HepG2 (cell line): ENCODE results near the gene CPLANE2. TPM values are rescaled to one million over a fixed set of nuclear protein-coding genes. Genes with fewer than 3 reads are reported as not detected.

Source experiments
- AHDC1 ChIP-seq: sonication (generic); formaldehyde crosslinking; IDR thresholded peaks from 2 replicates; pipeline ENCODE4 v1.5.1; 2020; ENCODE audit warnings: mild to moderate bottlenecking, missing genetic modification reagents, borderline replicate concordance
- BORCS8-MEF2B ChIP-seq: sonication (generic); formaldehyde crosslinking; IDR thresholded peaks from 2 replicates; pipeline ENCODE4 v1.8.0; 2022; ENCODE audit warnings: mild to moderate bottlenecking, missing genetic modification reagents
- DMTF1 ChIP-seq: sonication (generic); formaldehyde crosslinking; IDR thresholded peaks from 2 replicates; pipeline ENCODE4 v1.4.0; 2020; ENCODE audit warnings: mild to moderate bottlenecking, missing genetic modification reagents
- ELF3 ChIP-seq: IDR thresholded peaks from 2 replicates; pipeline ENCODE4 v1.6.1; 2016; ENCODE audit warnings: missing genetic modification reagents, missing compliant biosample characterization
- KAT8 ChIP-seq: IDR thresholded peaks from 2 replicates; pipeline ENCODE4 v1.6.1; 2016; ENCODE audit warnings: missing genetic modification reagents, missing compliant biosample characterization
- KDM1A ChIP-seq: IDR thresholded peaks from 2 replicates; pipeline ENCODE4 v1.6.1; 2016; ENCODE audit warnings: missing compliant biosample characterization
- MXD4 ChIP-seq: IDR thresholded peaks from 2 replicates; pipeline ENCODE4 v1.6.1; 2016; ENCODE audit warnings: mild to moderate bottlenecking, missing biosample characterization, missing genetic modification reagents
- NFKB2 ChIP-seq: sonication (generic); formaldehyde crosslinking; IDR thresholded peaks from 2 replicates; pipeline ENCODE4 v1.4.0; 2020; ENCODE audit warnings: missing genetic modification reagents, borderline replicate concordance
- PCBP2 ChIP-seq: fragments of 200-400 bp; formaldehyde crosslinking; optimal IDR thresholded peaks from 2 replicates; pipeline ENCODE3; 2018; ENCODE audit warnings: low read length, low read depth; ENCODE audit not compliant: poor library complexity, severe bottlenecking
- RBM22 ChIP-seq: fragments of 200-400 bp; formaldehyde crosslinking; optimal IDR thresholded peaks from 2 replicates; pipeline ENCODE3; 2017; ENCODE audit warnings: mild to moderate bottlenecking, low read length, moderate library complexity
- ZMAT3 ChIP-seq: sonication (generic); formaldehyde crosslinking; conservative IDR thresholded peaks from 2 replicates; pipeline ENCODE4 v1.7.0; 2021; ENCODE audit warnings: missing genetic modification reagents
- ZNF275 ChIP-seq: sonication (generic); formaldehyde crosslinking; IDR thresholded peaks from 2 replicates; pipeline ENCODE4 v1.8.0; 2022; ENCODE audit warnings: missing genetic modification reagents, mild to moderate bottlenecking, inconsistent platforms, borderline replicate concordance
- ZNF558 ChIP-seq: sonication (generic); formaldehyde crosslinking; IDR thresholded peaks from 2 replicates; pipeline ENCODE4 v1.9.0; 2022; ENCODE audit warnings: mild to moderate bottlenecking, missing genetic modification reagents, borderline replicate concordance
- ZNF563 ChIP-seq: sonication (generic); formaldehyde crosslinking; IDR thresholded peaks from 2 replicates; pipeline ENCODE4 v1.8.0; 2022; ENCODE audit warnings: mild to moderate bottlenecking, moderate library complexity, missing genetic modification reagents
- ZNF746 ChIP-seq: sonication (generic); formaldehyde crosslinking; IDR thresholded peaks from 2 replicates; pipeline ENCODE4 v1.8.0; 2022; ENCODE audit warnings: mild to moderate bottlenecking, missing genetic modification reagents
- ZNF792 ChIP-seq: IDR thresholded peaks from 2 replicates; pipeline ENCODE4 v1.6.1; 2016
- ZSCAN21 ChIP-seq: sonication (generic); formaldehyde crosslinking; IDR thresholded peaks from 2 replicates; pipeline ENCODE4 v1.8.0; 2022; ENCODE audit warnings: mild to moderate bottlenecking, missing genetic modification reagents, moderate library complexity, borderline replicate concordance
- polyA plus RNA-seq, 8 experiments: library from polyadenylated mRNA; depleted of rRNA in 3 of 8; stranded (reverse) in 7 of 8; unstranded in 1 of 8; fragments of >200 nt; fragmentation: Illumina TruSeq in 4 of 8; extraction: Trizol in 4 of 8; gene quantifications; 2 replicates each; pipeline versions ENCODE4 v1.2.1 to v1.2.3, GENCODE V29; 2011 to 2016; ENCODE audit warnings: low read depth in 4 of 8, missing spikeins in 1 of 8, mixed read lengths in 1 of 8; ENCODE audit not compliant: insufficient read depth in 1 of 8
- total RNA-seq, 5 experiments: library from RNA; depleted of rRNA; stranded (reverse); fragments of >200 nt; fragmentation: Illumina TruSeq; extraction: Trizol; gene quantifications; 2 replicates each; pipeline ENCODE4 v1.2.3, GENCODE V29; 2016; ENCODE audit warnings: low read depth in 1 of 5
- TF ChIP-seq, protein P1 (sequence below): sonication (generic); formaldehyde crosslinking; conservative IDR thresholded peaks from 2 replicates; pipeline ENCODE4 v1.4.0; 2020; ENCODE audit warnings: missing genetic modification reagents

CPLANE2 gene
- total and polyA plus RNA-seq, 2 of the 13 experiments (the other 11 are each of a cell fraction or from before 2014, with no cell fraction given), result 0.29 to 1.6 TPM

GRCh38 chr1:16206547-16207317 is 30.3 kb downstream of the CPLANE2 start (continued):
- TF ChIP-seq, protein P1, sequence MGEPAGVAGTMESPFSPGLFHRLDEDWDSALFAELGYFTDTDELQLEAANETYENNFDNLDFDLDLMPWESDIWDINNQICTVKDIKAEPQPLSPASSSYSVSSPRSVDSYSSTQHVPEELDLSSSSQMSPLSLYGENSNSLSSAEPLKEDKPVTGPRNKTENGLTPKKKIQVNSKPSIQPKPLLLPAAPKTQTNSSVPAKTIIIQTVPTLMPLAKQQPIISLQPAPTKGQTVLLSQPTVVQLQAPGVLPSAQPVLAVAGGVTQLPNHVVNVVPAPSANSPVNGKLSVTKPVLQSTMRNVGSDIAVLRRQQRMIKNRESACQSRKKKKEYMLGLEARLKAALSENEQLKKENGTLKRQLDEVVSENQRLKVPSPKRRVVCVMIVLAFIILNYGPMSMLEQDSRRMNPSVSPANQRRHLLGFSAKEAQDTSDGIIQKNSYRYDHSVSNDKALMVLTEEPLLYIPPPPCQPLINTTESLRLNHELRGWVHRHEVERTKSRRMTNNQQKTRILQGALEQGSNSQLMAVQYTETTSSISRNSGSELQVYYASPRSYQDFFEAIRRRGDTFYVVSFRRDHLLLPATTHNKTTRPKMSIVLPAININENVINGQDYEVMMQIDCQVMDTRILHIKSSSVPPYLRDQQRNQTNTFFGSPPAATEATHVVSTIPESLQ (CRISPR knock-in tag), result no peak
- 0 out of 2 replicates have a peak, but pooled peaks have one; percentile 3 for TF ChIP-seq ZNF792 (CRISPR knock-in tag)
- TF ChIP-seq ZSCAN21, result peak; percentile 58; the same call in 1 of the 2 replicates
- TF ChIP-seq KDM1A (CRISPR knock-in tag), result peak; percentile 67; the same call in 1 of the 2 replicates
- TF ChIP-seq ZNF558, result peak; percentile 89; the same call in 1 of the 2 replicates
- TF ChIP-seq ELF3 (CRISPR knock-in tag), result no peak
- no peak for TF ChIP-seq MXD4
- TF ChIP-seq NFKB2, result no peak; the same call in 1 of the 2 replicates
- no peak for TF ChIP-seq KAT8 (CRISPR knock-in tag)
- peak; percentile 23; the same call in 1 of the 2 replicates for TF ChIP-seq BORCS8-MEF2B (CRISPR knock-in tag)
- TF ChIP-seq PCBP2, result no peak
- TF ChIP-seq ZNF563, result peak; percentile 84
- TF ChIP-seq ZNF275 (CRISPR knock-in tag), result 0 out of 2 replicates have a peak, but pooled peaks have one; percentile 5
- TF ChIP-seq ZNF746 (CRISPR knock-in tag), result 0 out of 2 replicates have a peak, but pooled peaks have one; percentile 66
- 0 out of 2 replicates have a peak, but pooled peaks have one; percentile 36 for TF ChIP-seq AHDC1 (CRISPR knock-in tag)
- TF ChIP-seq DMTF1 (CRISPR knock-in tag), result no peak
- TF ChIP-seq RBM22, result no peak
- TF ChIP-seq ZMAT3 (CRISPR knock-in tag), result peak; percentile 79; the same call in 1 of the 2 replicates
